K562 (cell line): ENCODE results near the gene DBI. TPM values are rescaled to one million over a fixed set of nuclear protein-coding genes. Genes with fewer than 3 reads are reported as not detected.

Source experiments
- CBFA2T3 ChIP-seq: fragments of 450-650 bp; IDR thresholded peaks from 2 replicates; pipeline ENCODE4 v1.6.1; 2017
- CHD4 ChIP-seq: fragments of 200-600 bp; sonication (generic); IDR thresholded peaks from 3 replicates; pipeline ENCODE4 v1.6.1; 2012; ENCODE audit warnings: low read depth, mild to moderate bottlenecking, mixed read lengths, low read length, inconsistent platforms; ENCODE audit not compliant: insufficient read depth, insufficient replicate concordance, poor library complexity, severe bottlenecking
- CLOCK ChIP-seq: fragments of 250-450 bp; sonication (Bioruptor Pico); IDR thresholded peaks from 2 replicates; pipeline ENCODE4 v1.4.0; 2020; ENCODE audit warnings: mild to moderate bottlenecking, moderate library complexity, borderline replicate concordance
- COPS2 ChIP-seq: fragments of 450-650 bp; conservative IDR thresholded peaks from 2 replicates; pipeline ENCODE4 v1.6.1; 2016; ENCODE audit warnings: mild to moderate bottlenecking, moderate library complexity
- FOXK2 ChIP-seq, 2 experiments: fragments of 450-650 bp; IDR thresholded peaks in 1 of 2; conservative IDR thresholded peaks in 1 of 2; 2 replicates each; pipeline ENCODE4 v1.6.1; 2016; ENCODE audit warnings: low read depth in 2 of 2, mild to moderate bottlenecking in 1 of 2
- GATAD2B ChIP-seq: fragments of 450-650 bp; IDR thresholded peaks from 2 replicates; pipeline ENCODE4 v1.6.1; 2017; ENCODE audit warnings: mild to moderate bottlenecking, borderline replicate concordance
- GTF2F1 ChIP-seq: IDR thresholded peaks from 2 replicates; pipeline ENCODE4 v1.6.1; 2011; ENCODE audit warnings: low read depth, low read length, improper control_type of control experiment
- KDM4B ChIP-seq, 2 experiments: fragments of 450-650 bp in 1 of 2; sonication (generic) in 1 of 2; IDR thresholded peaks; 2 replicates each; pipeline ENCODE4 v1.6.1; 2016 to 2017; ENCODE audit warnings: borderline replicate concordance in 2 of 2, antibody characterized with exemption in 1 of 2, low read depth in 1 of 2, mild to moderate bottlenecking in 1 of 2
- LEF1 ChIP-seq: fragments of 450-650 bp; IDR thresholded peaks from 2 replicates; pipeline ENCODE4 v1.6.1; 2016; ENCODE audit warnings: mild to moderate bottlenecking
- MAX ChIP-seq: sonication (generic); formaldehyde crosslinking; IDR thresholded peaks from 2 replicates; pipeline ENCODE4 v1.9.0; 2022; ENCODE audit warnings: mild to moderate bottlenecking, missing genetic modification reagents
- MLLT1 ChIP-seq, 2 experiments: fragments of 450-650 bp; IDR thresholded peaks; 2 replicates each; pipeline ENCODE4 v1.6.1; 2016
- NFATC3 ChIP-seq: fragments of 450-650 bp; IDR thresholded peaks from 2 replicates; pipeline ENCODE4 v1.6.1; 2017; ENCODE audit warnings: mild to moderate bottlenecking
- PML ChIP-seq: IDR thresholded peaks from 2 replicates; pipeline ENCODE4 v1.6.1; 2012; ENCODE audit warnings: low read length, inconsistent platforms
- RCOR1 ChIP-seq, 2 experiments: IDR thresholded peaks; 2 replicates each; pipeline ENCODE4 v1.6.1; 2012; ENCODE audit warnings: low read depth in 2 of 2, low read length in 2 of 2, borderline replicate concordance in 1 of 2, improper control_type of control experiment in 1 of 2
- SIRT6 ChIP-seq: IDR thresholded peaks from one replicate; pipeline ENCODE4 v1.6.1; 2012; ENCODE audit warnings: low read depth, mild to moderate bottlenecking, control low read depth, inconsistent platforms, low read length, moderate library complexity
- SMAD4 ChIP-seq: fragments of 250-450 bp; sonication (Bioruptor Pico); conservative IDR thresholded peaks from 2 replicates; pipeline ENCODE4 v1.8.0; 2021; ENCODE audit warnings: inconsistent platforms, mild to moderate bottlenecking, moderate library complexity
- SMARCA4 ChIP-seq: fragments of 450-650 bp; IDR thresholded peaks from 2 replicates; pipeline ENCODE4 v1.6.1; 2016
- SMARCB1 ChIP-seq: IDR thresholded peaks from 2 replicates; pipeline ENCODE4 v1.6.1; 2011; ENCODE audit warnings: improper control_type of control experiment, low read depth; ENCODE audit not compliant: insufficient read length
- TARDBP ChIP-seq: fragments of 450-650 bp; IDR thresholded peaks from 2 replicates; pipeline ENCODE4 v1.6.1; 2016
- ZBTB43 ChIP-seq: sonication (generic); formaldehyde crosslinking; IDR thresholded peaks from 2 replicates; pipeline ENCODE4 v1.8.0; 2023; ENCODE audit warnings: mild to moderate bottlenecking, missing genetic modification reagents
- ZNF12 ChIP-seq: sonication (generic); formaldehyde crosslinking; IDR thresholded peaks from 2 replicates; pipeline ENCODE4 v1.4.0; 2020; ENCODE audit warnings: mild to moderate bottlenecking, missing genetic modification reagents
- ZNF124 ChIP-seq: sonication (generic); formaldehyde crosslinking; IDR thresholded peaks from 2 replicates; pipeline ENCODE4 v1.8.1; 2022; ENCODE audit warnings: missing genetic modification reagents
- ZNF184 ChIP-seq: sonication (generic); formaldehyde crosslinking; IDR thresholded peaks from 2 replicates; pipeline ENCODE4 v1.5.0; 2020; ENCODE audit warnings: missing genetic modification reagents
- ZNF23 ChIP-seq: fragments of 250-450 bp; sonication (Bioruptor Pico); IDR thresholded peaks from 2 replicates; pipeline ENCODE4 v1.4.0; 2020; ENCODE audit warnings: mild to moderate bottlenecking
- ZNF24 ChIP-seq: fragments of 450-650 bp; IDR thresholded peaks from 2 replicates; pipeline ENCODE4 v1.6.1; 2016
- ZNF431 ChIP-seq: sonication (generic); formaldehyde crosslinking; IDR thresholded peaks from 2 replicates; pipeline ENCODE4 v1.8.0; 2022; ENCODE audit warnings: mild to moderate bottlenecking, missing genetic modification reagents
- polyA plus RNA-seq, 8 experiments: library from polyadenylated mRNA; depleted of rRNA in 4 of 8; stranded (reverse) in 5 of 8; unstranded in 3 of 8; fragments of >200 nt; fragmentation: Nextera tagmentation in 2 of 8; fragmentation: Illumina TruSeq in 1 of 8; extraction: Ambion mirVana in 2 of 8; extraction: Trizol in 1 of 8; gene quantifications; 2 replicates each; pipeline versions ENCODE4 v1.2.1 to v1.2.3, GENCODE V29; 2011 to 2014; ENCODE audit warnings: inconsistent platforms in 1 of 8, missing spikeins in 1 of 8
- total RNA-seq, 7 experiments: library from RNA; depleted of rRNA in 6 of 7; stranded (reverse); fragments of >200 nt in 6 of 7; fragmentation: Illumina TruSeq in 2 of 7; extraction: Trizol in 2 of 7; gene quantifications; 2 replicates each; pipeline versions ENCODE4 v1.2.1 to v1.2.3, GENCODE V29; 2011 to 2021; ENCODE audit warnings: low replicate concordance in 1 of 7

DBI gene
- total and polyA plus RNA-seq, 9 of the 15 experiments (the other 6 are each of a cell fraction or from before 2014, with no cell fraction given): 55.8 to 443 (median 194) TPM

- TF ChIP-seq CLOCK (CRISPR knock-in tag): no peak
- TF ChIP-seq KDM4B (IDR thresholded peaks at IDR 0.05; ENCODE audit: borderline replicate concordance in 2 of 2, low read depth in 1 of 2): no peak
- no peak for TF ChIP-seq ZNF12 (CRISPR knock-in tag)
- no peak for TF ChIP-seq GATAD2B
- no peak for TF ChIP-seq ZBTB43
- no peak for TF ChIP-seq ZNF431
- no peak for TF ChIP-seq FOXK2 (conservative IDR thresholded peaks at IDR 0.05 in 1 of 2, IDR thresholded peaks at IDR 0.05 in 1 of 2; ENCODE audit: low read depth in 2 of 2)
- no peak for TF ChIP-seq NFATC3
- peak; percentile 53; the same call in 1 of the 2 replicates for TF ChIP-seq CBFA2T3
- 0 out of 2 replicates have a peak, but pooled peaks have one; percentile 22 for TF ChIP-seq SMARCA4
- no peak for TF ChIP-seq CHD4
- TF ChIP-seq ZNF23: no peak
- TF ChIP-seq SIRT6: no peak
- TF ChIP-seq ZNF124 (CRISPR knock-in tag): no peak
- no peak for TF ChIP-seq TARDBP
- no peak for TF ChIP-seq SMARCB1
- TF ChIP-seq MAX (CRISPR knock-in tag): no peak
- peak in 1 of 2 experiments; percentile 58; a peak in 2 of 4 replicates for TF ChIP-seq RCOR1 (IDR thresholded peaks at IDR 0.05; ENCODE audit: borderline replicate concordance in 1 of 2, low read depth in 2 of 2, low read length in 2 of 2)
- TF ChIP-seq SMAD4 (CRISPR knock-in tag): no peak
- TF ChIP-seq COPS2: no peak
- TF ChIP-seq LEF1: no peak
- TF ChIP-seq ZNF24: no peak
- TF ChIP-seq ZNF184 (CRISPR knock-in tag): no peak
- TF ChIP-seq PML: no peak
- TF ChIP-seq MLLT1 (IDR thresholded peaks at IDR 0.05): 0 out of 4 replicates have a peak, but pooled peaks of 1 of the 2 experiments have one; percentile 44
- no peak for TF ChIP-seq GTF2F1
These were observed 10.7 kb downstream of the DBI start (continued) for GRCh38 chr2:119377294-119377992.
